HG03558 (cell line): ENCODE data around the gene ENPP6.

Experiments used
- ATAC-seq: cut with Tn5 transposase; IDR thresholded peaks from one replicate; pipeline ENCODE4 v1.9.1; 2021; ENCODE audit warnings: moderate number of reproducible peaks; ENCODE audit not compliant: unreplicated experiment; ENCODE audit errors: extremely low read depth

ENPP6 gene

GRCh38 chr4:184217634-184218033 is at the start of gene ENPP6:
TSS of gene ENPP6 (minus strand) at chr4:184217873. CDS start at chr4:184217819, 54 bp downstream.
- ATAC-seq = no peak

DNA sequence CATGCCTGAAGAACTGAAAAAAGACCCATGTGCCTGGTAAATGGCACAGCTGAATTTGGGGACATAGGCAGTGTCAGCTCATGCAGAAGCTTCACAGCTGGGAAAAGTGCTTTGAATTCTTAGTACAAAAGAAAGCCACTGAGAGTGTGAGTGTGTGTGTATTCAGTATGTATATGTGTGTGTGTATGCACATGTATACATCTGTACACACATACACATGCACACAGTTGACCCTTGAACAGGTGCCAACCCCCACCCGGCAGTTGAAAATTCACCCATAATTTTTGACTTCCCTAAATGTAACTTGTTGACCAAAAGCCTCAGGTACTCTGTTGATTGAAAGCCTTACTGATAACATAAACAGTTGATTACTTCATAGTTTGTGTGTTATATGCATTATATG is 49.5 kb upstream of the ENPP6 start:
- ATAC-seq = no peak

GRCh38 chr4:184265546-184266351 is 48.1 kb upstream of the ENPP6 start:
- ATAC-seq = no peak

DNA sequence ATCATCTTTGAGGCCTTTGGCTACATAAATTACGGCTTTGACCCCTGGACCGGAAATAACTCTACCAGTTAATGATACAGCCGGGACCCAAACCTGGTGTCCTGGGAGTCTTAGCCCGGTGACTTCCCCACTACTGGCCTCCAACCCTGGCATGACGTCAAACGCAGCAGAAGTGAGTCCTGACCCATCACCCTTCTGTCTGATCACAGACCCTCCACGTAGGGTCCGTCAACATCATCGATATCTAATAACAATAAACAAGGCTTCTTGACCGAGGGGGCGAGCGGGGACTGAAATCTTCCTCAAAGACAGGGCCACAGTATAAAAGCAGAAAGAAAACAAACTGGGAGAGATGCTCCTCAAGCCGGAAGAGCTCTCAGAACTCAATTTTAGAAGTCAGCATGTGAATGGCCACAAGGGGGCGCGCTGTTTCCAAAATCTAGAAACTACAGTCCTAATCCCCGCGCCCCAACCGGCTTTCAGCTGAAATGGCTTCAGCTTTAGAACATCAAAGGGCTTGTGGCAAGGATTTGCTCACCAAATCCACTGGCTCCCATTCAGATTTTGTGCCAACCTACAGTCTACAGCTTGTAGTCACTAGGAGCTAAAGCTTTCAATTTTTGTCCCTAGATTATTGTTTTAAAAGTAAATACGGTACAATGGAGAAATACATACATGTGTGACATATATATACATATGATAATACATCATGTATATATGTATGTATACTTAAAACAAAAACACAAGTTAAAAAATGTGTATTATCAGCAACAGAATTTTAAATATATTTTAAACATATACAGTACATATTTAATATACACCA is 46.4 kb upstream of the ENPP6 start:
- ATAC-seq = no peak

DNA sequence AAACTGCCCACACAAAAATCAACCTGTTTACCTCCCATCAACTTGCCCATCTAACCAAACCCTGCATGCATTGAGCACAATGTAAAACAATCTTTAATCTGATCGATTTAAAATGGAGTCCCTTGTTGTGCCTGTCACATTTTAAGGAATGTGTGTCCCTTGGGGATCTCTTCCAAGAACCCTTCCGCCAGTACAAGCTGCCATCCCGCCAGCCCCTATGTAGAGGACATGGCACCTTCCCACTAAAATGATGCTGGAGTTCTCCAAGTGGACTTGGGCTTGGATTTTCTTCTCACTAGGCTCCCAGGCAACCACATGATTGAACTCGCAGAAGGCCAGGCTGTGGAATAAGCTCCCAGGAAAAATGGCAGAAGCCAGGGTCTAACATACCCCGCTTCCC is 45.8 kb upstream of the ENPP6 start:
- ATAC-seq = no peak

DNA sequence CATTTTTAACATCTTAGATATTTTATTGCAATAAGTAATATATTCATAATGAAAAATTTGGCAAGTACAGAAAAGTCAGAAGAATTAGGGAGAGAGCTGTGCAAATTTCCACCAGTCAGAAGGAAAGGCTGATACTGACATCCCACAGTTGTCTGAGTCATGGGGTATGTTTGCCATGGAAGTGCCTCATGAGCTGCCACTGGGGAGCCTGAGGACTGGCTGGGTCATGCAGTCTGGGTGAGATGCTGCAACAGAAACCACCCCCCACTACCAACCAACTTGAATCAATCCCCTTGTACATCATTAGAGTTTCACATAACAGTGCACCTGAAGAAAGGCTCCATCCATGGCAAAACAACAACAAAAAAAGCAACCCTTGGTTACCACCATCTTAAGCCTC is 45.2 kb upstream of the ENPP6 start:
- no peak for ATAC-seq

GRCh38 chr4:184261246-184261645 is 43.6 kb upstream of the ENPP6 start:
- ATAC-seq = no peak

DNA sequence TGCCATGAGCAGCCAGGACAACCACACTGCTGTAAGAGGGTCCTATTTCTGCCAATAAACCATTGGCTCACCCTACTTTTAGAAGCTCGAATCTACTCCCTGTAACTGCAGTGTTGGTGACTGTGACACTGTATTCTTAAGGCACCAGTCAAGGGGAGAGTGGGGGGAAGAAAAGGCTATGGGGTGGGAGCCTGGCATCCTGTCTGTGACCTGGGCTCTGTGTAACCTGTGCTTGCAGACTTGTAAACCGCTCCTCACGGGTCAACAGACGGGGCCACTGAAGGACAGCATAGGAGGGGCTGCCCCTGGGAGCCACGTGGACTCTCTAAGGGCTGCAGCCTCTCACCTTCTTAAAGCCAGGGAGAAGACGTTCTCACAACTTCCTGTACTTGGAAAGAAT is 42.2 kb upstream of the ENPP6 start:
- no peak for ATAC-seq

DNA sequence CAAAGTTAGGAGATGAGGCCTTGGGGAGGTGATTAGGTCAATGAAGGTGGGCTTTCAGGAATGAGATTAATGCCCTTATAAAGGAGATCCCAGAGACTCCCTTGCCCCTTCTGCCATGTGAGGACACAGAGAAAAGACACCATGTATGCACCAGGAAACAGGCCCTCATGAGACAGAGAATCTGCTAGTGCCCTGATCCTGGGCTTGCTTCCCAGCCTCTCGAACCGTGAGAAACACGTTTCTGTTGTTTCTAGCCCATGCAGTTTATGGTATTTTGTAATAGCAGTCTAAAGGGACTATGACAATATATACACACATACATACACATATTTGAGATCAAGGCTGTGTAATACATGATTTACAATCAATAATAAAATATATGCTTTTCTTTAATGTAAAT is 41.4 kb upstream of the ENPP6 start:
- ATAC-seq = no peak

GRCh38 chr4:184255871-184256642 is 38.4 kb upstream of the ENPP6 start:
- ATAC-seq = no peak

- ATAC-seq = no peak
These were observed 37.7 kb upstream of the ENPP6 start for GRCh38 chr4:184255361-184255760.

DNA sequence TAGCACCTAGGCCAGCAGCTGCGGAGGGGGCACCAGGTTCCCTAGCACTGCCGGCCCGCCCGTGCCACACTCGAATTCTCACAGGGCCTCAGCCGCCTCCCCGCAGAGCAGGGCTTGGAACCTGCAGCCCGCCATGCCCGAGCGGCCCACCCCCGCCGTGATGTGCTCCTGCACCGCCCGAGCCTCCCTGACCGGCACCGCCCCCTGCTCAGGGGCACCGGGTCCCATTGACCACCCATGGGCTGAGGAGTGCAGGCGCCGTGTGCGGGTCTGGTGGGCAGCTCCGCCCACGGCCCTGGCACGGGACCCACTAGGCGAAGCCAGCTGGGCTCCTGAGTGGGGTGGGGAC is 35.4 kb upstream of the ENPP6 start:
- ATAC-seq = no peak

GRCh38 chr4:184252136-184253071 is 34.7 kb upstream of the ENPP6 start:
- no peak for ATAC-seq

- no peak for ATAC-seq
These were observed 34.0 kb upstream of the ENPP6 start for GRCh38 chr4:184251670-184251980.

- ATAC-seq = no peak
These were observed 33.4 kb upstream of the ENPP6 start for GRCh38 chr4:184250795-184251669.

DNA sequence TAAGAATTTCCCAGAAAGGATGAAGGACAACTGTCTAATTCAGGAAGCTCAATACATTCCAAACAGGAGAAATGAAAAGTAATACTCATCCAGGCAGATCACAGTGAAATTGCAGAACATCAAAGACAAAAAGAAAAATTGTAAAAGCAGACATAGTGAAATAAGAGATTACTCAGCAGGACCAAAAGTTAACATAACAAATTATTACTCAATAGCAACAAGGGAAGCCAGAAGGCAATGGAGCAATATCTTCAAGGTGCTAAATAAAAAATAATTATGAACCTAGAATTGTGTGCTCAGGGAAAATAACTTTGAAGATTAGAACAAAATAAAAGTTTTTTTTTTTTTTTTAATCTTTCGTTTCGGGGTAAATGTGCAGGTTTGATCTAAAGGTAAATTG is 30.5 kb upstream of the ENPP6 start:
- no peak for ATAC-seq

GRCh38 chr4:184247421-184247820 is 29.7 kb upstream of the ENPP6 start:
- no peak for ATAC-seq

DNA sequence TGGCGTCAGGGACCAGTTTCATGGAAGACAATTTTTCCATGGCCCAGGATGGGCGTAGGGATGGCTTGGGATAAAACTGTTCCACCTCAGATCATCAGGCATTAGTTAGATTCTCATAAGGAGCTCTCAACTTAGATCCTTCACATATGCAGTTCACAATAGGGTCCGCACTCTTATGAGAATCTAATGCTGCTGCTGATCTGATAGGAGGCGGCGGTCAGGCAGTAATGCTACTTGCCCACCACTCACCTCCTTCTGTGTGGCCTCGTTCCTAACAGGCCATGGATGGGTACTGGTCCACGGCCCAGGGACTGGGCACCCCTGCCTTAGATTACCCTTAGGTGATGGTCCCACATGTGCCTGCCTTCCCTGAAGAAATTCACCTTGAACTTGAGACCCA is 28.8 kb upstream of the ENPP6 start:
- ATAC-seq = no peak

- ATAC-seq = no peak
These were observed 20.5 kb upstream of the ENPP6 start for GRCh38 chr4:184238072-184238745.
